Mesenchymal stem cell (in vitro differentiated cells and primary cell): ENCODE results near the gene ILKAP.

ENCODE experiments used
- DNase-seq: peaks from one replicate; pipeline ENCODE4 v3.0.0-alpha.2; 2013
- H2AFZ ChIP-seq: one replicate; pipeline ENCODE4 v1.6.1; 2013; ENCODE audit warnings: low read depth, mild to moderate bottlenecking, control low read depth, inconsistent platforms, low read length, moderate library complexity
- H2AK5ac ChIP-seq: 2 replicates; pipeline ENCODE4 v1.6.1; 2013; ENCODE audit warnings: low read length, moderate library complexity, mild to moderate bottlenecking, inconsistent platforms; ENCODE audit not compliant: severe bottlenecking
- H2BK120ac ChIP-seq: one replicate; pipeline ENCODE4 v1.6.1; 2013; ENCODE audit warnings: low read depth, mild to moderate bottlenecking, inconsistent platforms, low read length, moderate library complexity
- H2BK12ac ChIP-seq, 2 experiments: one replicate each; pipeline ENCODE4 v1.6.1; 2013; ENCODE audit warnings: inconsistent platforms in 2 of 2, low read length in 2 of 2, mild to moderate bottlenecking in 2 of 2, moderate library complexity in 2 of 2, control low read depth in 1 of 2
- H2BK15ac ChIP-seq: one replicate; pipeline ENCODE4 v1.6.1; 2013; ENCODE audit warnings: mild to moderate bottlenecking, low read depth, inconsistent platforms; ENCODE audit not compliant: poor library complexity, severe bottlenecking
- H2BK5ac ChIP-seq: 2 replicates; pipeline ENCODE4 v1.6.1; 2013; ENCODE audit warnings: low read depth, mild to moderate bottlenecking, low read length, control low read depth, inconsistent platforms; ENCODE audit not compliant: poor library complexity, severe bottlenecking
- H3K14ac ChIP-seq, 2 experiments: one replicate each; pipeline ENCODE4 v1.6.1; 2013; ENCODE audit warnings: inconsistent platforms in 2 of 2, low read length in 2 of 2, control low read depth in 1 of 2, mild to moderate bottlenecking in 1 of 2, moderate library complexity in 1 of 2
- H3K18ac ChIP-seq, 2 experiments: one replicate each; pipeline ENCODE4 v1.6.1; 2013; ENCODE audit warnings: inconsistent platforms in 2 of 2, low read length in 2 of 2, control low read depth in 1 of 2, low read depth in 1 of 2, mild to moderate bottlenecking in 1 of 2
- H3K23ac ChIP-seq, 2 experiments: one replicate each; pipeline ENCODE4 v1.6.1; 2013; ENCODE audit warnings: inconsistent platforms in 2 of 2, low read length in 2 of 2, mild to moderate bottlenecking in 2 of 2, moderate library complexity in 2 of 2, control low read depth in 1 of 2
- H3K27ac ChIP-seq: 2 replicates; pipeline ENCODE4 v1.5.1; 2013; ENCODE audit warnings: mild to moderate bottlenecking, moderate library complexity, low read length, control low read depth, inconsistent platforms; ENCODE audit not compliant: poor library complexity, severe bottlenecking
- H3K27me3 ChIP-seq, 2 experiments: 2 replicates each; pipeline versions ENCODE4 v1.6.1 to v1.7.0; 2013; ENCODE audit warnings: low read length in 2 of 2, mild to moderate bottlenecking in 2 of 2, moderate library complexity in 2 of 2, control low read depth in 1 of 2, inconsistent platforms in 1 of 2; ENCODE audit not compliant: control insufficient read depth in 1 of 2, insufficient read depth in 1 of 2
- H3K36me3 ChIP-seq, 2 experiments: 2 replicates each; pipeline versions ENCODE4 v1.6.1 to v1.7.0; 2013; ENCODE audit warnings: low read length in 2 of 2, control low read depth in 1 of 2, inconsistent platforms in 1 of 2, low read depth in 1 of 2, mild to moderate bottlenecking in 1 of 2; ENCODE audit not compliant: insufficient read depth in 2 of 2, control insufficient read depth in 1 of 2
- H3K4ac ChIP-seq, 2 experiments: one replicate each; pipeline ENCODE4 v1.6.1; 2013; ENCODE audit warnings: inconsistent platforms in 2 of 2, low read length in 2 of 2, mild to moderate bottlenecking in 2 of 2, moderate library complexity in 2 of 2, control low read depth in 1 of 2, low read depth in 1 of 2
- H3K4me1 ChIP-seq: 2 replicates; pipeline ENCODE4 v1.6.1; 2013; ENCODE audit warnings: low read depth, low read length, control low read depth; ENCODE audit not compliant: control insufficient read depth, insufficient read depth
- H3K4me2 ChIP-seq: 2 replicates; pipeline ENCODE4 v1.6.1; 2013; ENCODE audit warnings: low read length, mild to moderate bottlenecking, inconsistent platforms; ENCODE audit not compliant: poor library complexity, severe bottlenecking
- H3K4me3 ChIP-seq, 2 experiments: 2 replicates each; pipeline versions ENCODE4 v1.5.1 to v1.7.0; 2013; ENCODE audit warnings: low read length in 2 of 2, mild to moderate bottlenecking in 2 of 2, control low read depth in 1 of 2, low read depth in 1 of 2; ENCODE audit not compliant: insufficient read depth in 1 of 2
- H3K79me1 ChIP-seq: replicated peaks from 2 replicates; pipeline ENCODE4 v1.6.1; 2013; ENCODE audit warnings: mild to moderate bottlenecking, control low read depth, low read length, inconsistent platforms; ENCODE audit not compliant: poor library complexity, severe bottlenecking
- H3K9ac ChIP-seq: 2 replicates; pipeline ENCODE4 v1.7.0; 2013; ENCODE audit warnings: mild to moderate bottlenecking, low read length, moderate library complexity
- H3K9me3 ChIP-seq: 2 replicates; pipeline ENCODE4 v1.7.0; 2013; ENCODE audit warnings: mild to moderate bottlenecking, low read length; ENCODE audit not compliant: control insufficient read depth
- H4K8ac ChIP-seq: one replicate; pipeline ENCODE4 v1.6.1; 2013; ENCODE audit warnings: inconsistent platforms, mild to moderate bottlenecking, low read length, moderate library complexity
- H4K91ac ChIP-seq: one replicate; pipeline ENCODE4 v1.6.1; 2013; ENCODE audit warnings: mild to moderate bottlenecking, low read length, inconsistent platforms
- WGBS: methylation state at CpG from one replicate; pipeline ENCODE4 v1.1.7; 2013; ENCODE audit warnings: mixed read lengths; 5-methylcytosine and 5-hydroxymethylcytosine counted together

The ILKAP gene

GRCh38 chr2:238226698-238227586, 23.4 kb upstream of the ILKAP start:
- Histone ChIP-seq H3K14ac (peak overlapping the region in 1 of 2 experiments; percentile 46), H3K79me1 (no peaks in the 10 kb centered on the region), H3K9ac (no peak overlapping the region), H4K8ac (no peak overlapping the region), H2BK5ac (no peak overlapping the region), H3K36me3 (peaks cover 0 to 7% of the 10 kb centered on the region in 2 experiments), H3K4me3 (no peak overlapping the region), H3K23ac (no peak overlapping the region), H3K4me1 (peaks cover 9% of the 10 kb centered on the region), H3K9me3 (no peaks in the 10 kb centered on the region), H2AFZ (no peak overlapping the region), H2BK12ac (no peak overlapping the region), H2AK5ac (no peak overlapping the region), H3K27ac (no peak overlapping the region), H4K91ac (no peak overlapping the region), H3K4me2 (no peak overlapping the region), H2BK120ac (no peak overlapping the region), H2BK15ac (no peak overlapping the region), H3K4ac (no peak overlapping the region), H3K27me3 (peaks cover 0 to 11% of the 10 kb centered on the region in 2 experiments), H3K18ac (no peak overlapping the region)
- no peak for DNase-seq
- WGBS = 86% methylated on average over 8 of the region's 8 CpGs

GRCh38 chr2:238225911-238226697, 22.6 kb upstream of the ILKAP start:
- Histone ChIP-seq H3K4me3 (no peak overlapping the region), H4K8ac (no peak overlapping the region), H2BK120ac (no peak overlapping the region), H3K18ac (peak overlapping the region in 1 of 2 experiments; percentile 28), H2BK5ac (no peak overlapping the region), H2BK12ac (no peak overlapping the region), H3K14ac (peak overlapping the region in 1 of 2 experiments; percentile 36), H2AK5ac (no peak overlapping the region), H4K91ac (no peak overlapping the region), H3K9ac (no peak overlapping the region), H3K27ac (no peak overlapping the region), H3K27me3 (peaks cover 0 to 11% of the 10 kb centered on the region in 2 experiments), H2BK15ac (no peak overlapping the region), H3K9me3 (no peaks in the 10 kb centered on the region), H3K79me1 (no peaks in the 10 kb centered on the region), H3K23ac (no peak overlapping the region), H3K4me2 (no peak overlapping the region), H2AFZ (no peak overlapping the region), H3K4me1 (peaks cover 2% of the 10 kb centered on the region), H3K4ac (no peak overlapping the region), H3K36me3 (peaks cover 0 to 10% of the 10 kb centered on the region in 2 experiments)
- DNase-seq = no peak
- WGBS = 92% methylated on average over 37 of the region's 38 CpGs

GRCh38 chr2:238225121-238225520, 21.6 kb upstream of the ILKAP start:
- Histone ChIP-seq H3K4me2 (no peak overlapping the region), H2BK120ac (no peak overlapping the region), H3K27me3 (peaks cover 0 to 5% of the 10 kb centered on the region in 2 experiments), H3K14ac (no peak overlapping the region), H3K36me3 (peaks cover 0 to 11% of the 10 kb centered on the region in 2 experiments), H4K91ac (no peak overlapping the region), H3K18ac (no peak overlapping the region), H3K4me3 (no peak overlapping the region), H3K27ac (no peak overlapping the region), H2BK12ac (no peak overlapping the region), H3K9ac (no peak overlapping the region), H3K23ac (no peak overlapping the region), H2BK5ac (no peak overlapping the region), H2AK5ac (no peak overlapping the region), H4K8ac (no peak overlapping the region), H3K4ac (no peak overlapping the region), H3K9me3 (no peaks in the 10 kb centered on the region), H3K79me1 (no peaks in the 10 kb centered on the region), H3K4me1 (no peaks in the 10 kb centered on the region), H2BK15ac (no peak overlapping the region), H2AFZ (no peak overlapping the region)
- DNase-seq = no peak
- WGBS = 96% methylated on average over 13 of the region's 13 CpGs
